CD4-positive, alpha-beta T cell treated with Interleukin-15 for 1 hour (primary cell): ENCODE results near the gene KRTAP2-2.

Experiments
- DNase-seq: peaks from one replicate; pipeline ENCODE4 v3.0.0-alpha.2; 2020

KRTAP2-2 gene

GRCh38 chr17:41020336-41020735 lies 34.7 kb downstream of the KRTAP2-2 start:
- no peak for DNase-seq

DNA sequence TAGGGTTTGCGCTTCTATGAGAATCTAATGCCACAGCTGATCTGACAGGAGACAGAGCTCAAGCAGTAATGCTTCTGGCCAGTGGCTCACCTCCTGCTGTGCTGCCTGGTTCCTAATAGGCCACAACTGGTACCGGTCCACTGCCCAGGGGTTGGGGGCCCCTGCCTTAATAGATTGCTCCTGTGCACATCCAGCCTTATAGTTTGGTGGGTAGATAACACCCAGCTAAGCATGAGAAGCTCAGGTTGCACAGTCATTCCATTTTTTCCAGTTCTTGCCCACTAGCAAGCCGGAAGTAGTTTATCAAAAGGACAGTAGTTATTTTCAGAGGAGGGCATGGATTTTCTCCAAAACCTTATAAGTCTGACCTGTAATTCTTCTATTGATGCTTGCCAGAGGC lies 35.6 kb downstream of the KRTAP2-2 start:
- no peak for DNase-seq

DNA sequence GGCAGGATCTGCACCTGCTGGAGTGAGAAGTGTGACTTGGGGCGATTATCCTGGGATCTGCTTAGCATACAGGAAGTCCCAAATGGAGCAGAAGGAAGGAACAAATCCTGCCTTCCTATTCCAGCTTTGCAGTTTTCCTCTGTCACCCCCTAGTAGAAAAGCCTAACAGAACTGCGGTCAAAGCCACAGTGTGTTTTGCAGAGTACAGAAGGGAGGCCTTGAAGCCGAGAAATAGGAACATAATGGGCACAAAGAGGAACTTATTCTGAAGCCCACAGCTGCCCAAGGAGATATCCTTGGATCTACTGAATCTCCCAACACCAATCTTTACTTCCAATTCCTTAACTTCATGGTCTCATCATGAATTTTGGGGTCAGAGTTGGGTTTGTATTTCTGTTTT lies 36.5 kb downstream of the KRTAP2-2 start:
- no peak for DNase-seq

GRCh38 chr17:41016578-41017215 lies 38.3 kb downstream of the KRTAP2-2 start:
- no peak for DNase-seq

DNA sequence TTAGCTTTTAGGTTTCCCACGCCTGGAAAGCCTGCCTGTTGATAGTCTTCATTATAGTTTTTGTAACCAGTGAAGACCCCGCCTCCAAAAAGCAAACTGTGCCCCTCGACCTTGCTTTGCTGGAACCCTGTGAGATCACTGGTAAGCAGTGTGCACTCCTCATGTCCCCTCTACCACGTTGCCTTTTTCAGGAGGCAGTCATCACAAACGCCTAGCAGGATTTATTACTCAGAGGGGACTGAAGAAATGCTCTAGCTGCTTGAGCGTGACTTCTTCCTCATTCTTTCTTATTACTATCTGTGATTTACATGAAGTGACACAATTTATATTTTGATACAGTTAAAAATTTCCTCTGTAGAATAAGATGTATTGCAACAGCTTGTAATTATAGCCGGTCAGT lies 39.6 kb downstream of the KRTAP2-2 start:
- no peak for DNase-seq

DNA sequence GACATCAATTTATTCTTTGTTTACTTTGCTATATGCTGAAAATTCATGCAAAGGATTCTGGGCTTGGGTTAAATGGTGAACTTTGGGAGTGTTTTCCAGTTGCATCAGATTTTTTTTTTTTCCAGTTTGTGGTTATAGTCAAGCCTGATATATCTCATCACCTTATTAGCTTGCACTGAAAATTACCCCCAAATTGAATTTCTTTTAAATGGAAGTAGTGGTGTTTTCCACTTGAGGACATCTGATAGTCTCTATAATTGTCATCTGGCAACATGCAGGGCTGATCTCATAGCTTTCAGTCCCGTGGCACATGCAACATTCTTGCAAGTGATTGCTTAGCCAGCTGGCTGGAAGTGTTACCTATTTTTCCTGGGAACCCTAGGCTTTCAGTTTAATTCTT lies 41.4 kb downstream of the KRTAP2-2 start:
- no peak for DNase-seq

DNA sequence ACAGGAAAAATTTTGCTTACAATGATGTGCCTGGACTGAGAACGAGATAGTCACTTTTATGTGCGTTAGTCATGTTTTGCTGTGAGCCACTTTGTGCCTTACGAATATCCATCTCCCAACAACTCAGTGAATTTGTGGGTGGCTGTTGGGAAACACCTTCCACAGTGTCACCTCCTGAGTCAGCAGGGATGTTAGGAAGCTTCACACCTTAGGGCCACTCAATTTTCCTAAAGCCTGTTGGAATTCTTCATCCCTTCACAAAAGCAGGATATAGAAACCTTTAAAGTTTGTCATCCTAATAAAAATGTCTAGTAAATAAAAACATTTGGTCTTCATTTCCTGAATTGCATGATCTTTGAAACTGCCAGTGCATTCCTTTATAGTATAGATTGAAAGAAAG lies 41.8 kb downstream of the KRTAP2-2 start:
- no peak for DNase-seq

DNA sequence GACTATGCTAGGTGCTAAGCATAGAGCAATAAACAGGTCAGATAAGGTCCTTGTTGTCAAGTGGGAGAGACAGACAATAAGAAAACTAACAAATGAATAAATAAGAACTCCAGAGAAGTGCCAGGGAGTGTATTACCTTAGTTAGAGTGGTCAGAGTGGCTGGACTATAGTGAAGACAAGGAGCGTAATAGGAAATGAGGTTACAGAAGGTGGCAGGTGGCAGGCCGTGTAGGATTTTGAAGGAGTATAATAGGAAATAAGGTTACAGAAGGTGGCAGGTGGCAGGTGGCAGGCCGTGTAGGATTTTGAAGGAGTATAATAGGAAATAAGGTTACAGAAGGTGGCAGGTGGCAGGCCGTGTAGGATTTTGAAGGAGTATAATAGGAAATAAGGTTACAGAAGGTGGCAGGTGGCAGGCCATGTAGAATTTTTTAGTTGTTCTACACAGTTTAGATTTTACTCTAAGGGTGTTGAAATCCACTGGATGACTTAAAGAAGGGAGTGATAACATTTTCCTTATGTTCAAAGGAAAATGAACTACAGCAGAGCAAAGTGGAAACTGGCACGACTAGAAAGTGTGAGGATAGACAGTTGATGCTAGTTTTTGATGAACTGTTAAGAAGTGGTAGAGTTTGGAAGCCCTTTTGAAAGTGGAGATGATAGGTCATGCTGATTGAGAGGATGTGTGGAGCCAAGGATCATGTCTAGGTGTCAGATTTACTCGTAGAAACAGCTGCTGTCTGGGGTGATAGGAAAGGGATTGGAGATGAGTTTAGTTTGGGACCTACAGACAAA lies 42.5 kb downstream of the KRTAP2-2 start:
- DNase-seq: no peak

DNA sequence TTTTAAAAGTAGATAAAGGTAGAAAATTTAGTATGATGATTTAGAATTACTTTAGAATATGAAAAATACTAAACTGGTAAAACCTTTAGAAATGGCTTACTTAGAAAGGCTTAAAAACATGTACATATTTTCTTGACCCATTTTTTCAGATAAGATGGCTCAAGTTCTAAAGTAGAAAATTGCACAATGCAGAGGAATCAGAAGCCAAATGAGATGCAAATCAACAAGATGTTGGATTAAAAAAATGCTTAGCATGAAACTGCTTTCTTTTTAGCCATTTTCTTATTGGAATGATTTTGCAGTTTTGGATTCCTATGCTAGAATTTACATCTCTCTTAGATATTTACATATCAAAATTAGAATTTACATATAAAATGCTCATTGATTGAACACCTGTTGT lies 44.6 kb downstream of the KRTAP2-2 start:
- DNase-seq: no peak

GRCh38 chr17:41009936-41010335 lies 45.1 kb downstream of the KRTAP2-2 start:
- no peak for DNase-seq

- DNase-seq: no peak
Observed at GRCh38 chr17:41009301-41009760, 45.7 kb downstream of the KRTAP2-2 start.

DNA sequence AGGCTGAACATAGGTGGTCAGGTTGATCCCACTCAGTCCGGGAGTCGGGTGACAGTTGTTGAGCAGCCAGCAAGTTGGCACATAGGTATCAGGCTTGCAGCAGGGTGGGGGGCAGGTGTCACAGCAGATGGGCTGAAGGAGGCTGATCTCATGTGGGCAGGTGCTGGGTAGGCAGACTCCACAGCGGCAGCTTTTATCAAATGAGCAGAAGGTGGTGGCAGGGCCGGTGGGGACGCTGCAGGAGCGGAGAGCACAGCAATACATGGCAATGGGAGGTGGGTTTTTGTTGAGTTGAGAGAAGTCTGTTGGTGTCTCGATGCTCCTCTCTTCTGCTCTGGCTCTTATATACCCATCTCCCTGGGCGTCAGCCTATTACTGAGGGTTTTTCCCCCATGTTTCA lies 46.2 kb downstream of the KRTAP2-2 start, which contains the start of gene KRTAP3-1:
TSS of gene KRTAP3-1 (minus strand) at position 318 of the 400 bp plus-strand sequence. CDS start at position 264, 54 bp downstream.
- no peak for DNase-seq
